ENCODE results near the gene TBC1D22A.

DNA sequence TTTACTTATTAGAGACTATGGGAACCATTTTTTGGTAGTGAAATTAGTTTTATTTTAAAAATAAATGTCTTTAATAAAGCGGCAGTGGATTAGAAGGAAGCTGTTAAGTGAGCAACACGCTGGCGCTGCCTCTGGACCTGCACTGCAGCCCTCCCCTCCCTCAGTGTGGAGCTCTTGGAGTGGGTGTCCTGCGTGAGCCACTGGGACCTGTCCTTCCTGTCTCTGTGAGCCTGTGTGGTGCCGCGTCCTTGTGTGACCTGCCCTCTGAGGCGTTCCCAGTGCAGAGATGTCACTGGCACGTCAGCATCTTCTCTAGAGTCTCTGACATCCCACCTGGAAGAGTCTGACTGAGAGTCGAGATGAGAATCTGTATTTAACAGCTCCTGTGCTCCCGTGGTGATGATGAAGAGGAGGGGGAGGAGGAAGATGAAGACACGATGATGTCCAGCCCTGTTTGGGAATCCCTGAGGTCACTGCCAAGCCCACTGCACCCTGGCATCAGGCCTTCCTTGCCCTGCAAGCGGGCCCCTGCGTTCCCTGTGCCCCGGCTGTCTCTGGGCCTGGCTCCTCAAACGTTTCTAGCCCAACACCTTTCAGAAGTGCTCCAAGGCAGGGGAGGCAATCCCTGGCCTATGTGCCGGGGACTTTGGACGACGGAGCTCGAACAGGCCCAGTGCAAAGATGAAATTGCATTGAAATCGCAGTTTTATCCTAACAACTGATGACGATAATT lies 271.8 kb downstream of the TBC1D22A start:
- TF ChIP-seq, protein P1, sequence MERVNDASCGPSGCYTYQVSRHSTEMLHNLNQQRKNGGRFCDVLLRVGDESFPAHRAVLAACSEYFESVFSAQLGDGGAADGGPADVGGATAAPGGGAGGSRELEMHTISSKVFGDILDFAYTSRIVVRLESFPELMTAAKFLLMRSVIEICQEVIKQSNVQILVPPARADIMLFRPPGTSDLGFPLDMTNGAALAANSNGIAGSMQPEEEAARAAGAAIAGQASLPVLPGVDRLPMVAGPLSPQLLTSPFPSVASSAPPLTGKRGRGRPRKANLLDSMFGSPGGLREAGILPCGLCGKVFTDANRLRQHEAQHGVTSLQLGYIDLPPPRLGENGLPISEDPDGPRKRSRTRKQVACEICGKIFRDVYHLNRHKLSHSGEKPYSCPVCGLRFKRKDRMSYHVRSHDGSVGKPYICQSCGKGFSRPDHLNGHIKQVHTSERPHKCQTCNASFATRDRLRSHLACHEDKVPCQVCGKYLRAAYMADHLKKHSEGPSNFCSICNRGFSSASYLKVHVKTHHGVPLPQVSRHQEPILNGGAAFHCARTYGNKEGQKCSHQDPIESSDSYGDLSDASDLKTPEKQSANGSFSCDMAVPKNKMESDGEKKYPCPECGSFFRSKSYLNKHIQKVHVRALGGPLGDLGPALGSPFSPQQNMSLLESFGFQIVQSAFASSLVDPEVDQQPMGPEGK (CRISPR knock-in tag; IDR thresholded peaks at IDR 0.05; ENCODE audit: borderline replicate concordance): no peak
- no peak for TF ChIP-seq ZNF70 (CRISPR knock-in tag; IDR thresholded peaks at IDR 0.05)
- TF ChIP-seq RARB (CRISPR knock-in tag; IDR thresholded peaks at IDR 0.05): no peak
- no peak for TF ChIP-seq ESRRG (CRISPR knock-in tag; IDR thresholded peaks at IDR 0.05)
- TF ChIP-seq BACH2 (CRISPR knock-in tag; IDR thresholded peaks at IDR 0.05; ENCODE audit: borderline replicate concordance): no peak
- TF ChIP-seq ZFP3 (CRISPR knock-in tag; IDR thresholded peaks at IDR 0.05): no peak
- no peak for TF ChIP-seq ISL1 (CRISPR knock-in tag; IDR thresholded peaks at IDR 0.05)
